HG03095 (cell line): ENCODE measurements around the gene DNAL1.
"Not testable (repeated sequence)": the region's sequence is repeated elsewhere in the genome, so short reads cannot be mapped to it uniquely, and the experiment has no call there.

Source experiments
- ATAC-seq: cut with Tn5 transposase; IDR thresholded peaks from one replicate; pipeline ENCODE4 v1.9.1; 2021; ENCODE audit warnings: moderate library complexity; ENCODE audit not compliant: unreplicated experiment

The DNAL1 gene, protein sequence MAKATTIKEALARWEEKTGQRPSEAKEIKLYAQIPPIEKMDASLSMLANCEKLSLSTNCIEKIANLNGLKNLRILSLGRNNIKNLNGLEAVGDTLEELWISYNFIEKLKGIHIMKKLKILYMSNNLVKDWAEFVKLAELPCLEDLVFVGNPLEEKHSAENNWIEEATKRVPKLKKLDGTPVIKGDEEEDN

DNA sequence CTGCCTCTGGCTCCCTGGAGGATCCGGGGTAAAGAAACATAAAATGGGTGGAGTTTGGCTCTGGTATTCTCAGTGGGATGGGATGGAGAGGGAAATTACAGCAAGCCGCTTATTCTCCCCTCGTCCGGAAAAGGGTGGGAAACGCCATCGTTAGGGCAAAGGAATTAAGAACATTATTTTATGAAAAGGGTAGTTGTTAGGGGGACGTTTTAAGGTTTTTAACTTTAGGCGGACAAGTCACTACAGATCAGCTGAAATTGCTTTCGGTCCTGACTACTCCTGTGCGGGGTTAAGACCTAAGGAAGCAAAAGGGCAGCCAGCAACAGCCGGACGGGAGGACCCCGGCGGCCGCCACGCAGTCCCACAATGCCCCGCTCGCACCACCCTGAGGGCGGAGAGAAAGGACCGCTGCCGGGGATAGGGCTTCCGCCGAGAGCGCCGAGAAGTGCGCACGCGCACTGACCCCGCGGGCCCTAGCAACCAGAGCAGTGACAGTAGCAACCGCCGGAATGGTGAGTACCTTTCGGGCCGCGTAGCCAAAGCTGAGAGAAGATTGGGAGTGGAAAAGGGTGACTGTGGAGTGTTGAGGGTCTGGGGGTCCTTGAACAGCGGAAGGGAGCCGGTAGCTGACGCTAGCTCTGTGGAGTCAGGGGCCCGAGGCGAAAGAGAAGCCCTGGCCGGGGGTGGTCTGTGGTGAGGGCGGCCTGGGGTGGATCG lies at the start of gene DNAL1:
Gene DNAL1, plus strand, starts transcription at position 456 of the 717 bp plus-strand sequence. Its CDS starts 54 bp downstream, at position 510.
- peak; percentile 92 for ATAC-seq

DNA sequence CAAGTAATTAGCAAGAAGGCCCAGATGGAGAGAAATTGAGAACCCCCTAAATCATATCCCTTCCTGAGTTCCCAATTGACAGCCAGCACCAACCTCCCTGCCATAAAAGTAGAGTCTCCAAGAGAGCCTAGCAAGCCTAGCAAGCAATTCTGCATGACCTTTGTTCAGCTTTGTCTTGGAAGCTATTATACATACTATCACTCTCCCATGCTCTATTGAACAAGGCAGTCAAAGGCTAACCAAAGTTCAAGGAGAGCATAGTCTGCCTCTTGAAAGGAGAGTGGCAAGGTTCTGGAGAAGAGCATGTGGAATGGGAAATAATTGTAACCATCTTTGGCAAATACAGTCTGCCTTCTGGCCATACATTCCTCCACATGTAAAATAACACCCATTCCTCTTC lies 45.3 kb upstream of the DNAL1 start:
- no peak for ATAC-seq

DNA sequence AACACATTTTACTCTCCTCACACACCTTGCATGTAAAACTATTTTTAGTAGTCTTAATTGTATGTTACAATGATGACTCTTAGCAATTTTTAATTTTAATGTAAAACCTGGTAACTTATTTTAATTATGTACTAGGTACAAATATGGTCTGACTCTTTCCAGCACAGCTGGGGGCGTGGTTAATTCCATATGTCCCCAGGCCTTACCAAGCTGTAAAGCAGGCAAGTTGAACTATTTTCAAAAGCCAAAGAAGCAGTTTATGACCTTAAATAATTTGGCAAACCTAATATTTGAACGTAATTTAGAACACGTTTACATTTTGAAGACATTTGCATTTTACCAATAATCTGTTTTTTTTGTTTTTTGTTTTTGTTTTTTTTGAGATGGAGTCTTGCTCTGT lies 41.8 kb upstream of the DNAL1 start:
- no peak for ATAC-seq

DNA sequence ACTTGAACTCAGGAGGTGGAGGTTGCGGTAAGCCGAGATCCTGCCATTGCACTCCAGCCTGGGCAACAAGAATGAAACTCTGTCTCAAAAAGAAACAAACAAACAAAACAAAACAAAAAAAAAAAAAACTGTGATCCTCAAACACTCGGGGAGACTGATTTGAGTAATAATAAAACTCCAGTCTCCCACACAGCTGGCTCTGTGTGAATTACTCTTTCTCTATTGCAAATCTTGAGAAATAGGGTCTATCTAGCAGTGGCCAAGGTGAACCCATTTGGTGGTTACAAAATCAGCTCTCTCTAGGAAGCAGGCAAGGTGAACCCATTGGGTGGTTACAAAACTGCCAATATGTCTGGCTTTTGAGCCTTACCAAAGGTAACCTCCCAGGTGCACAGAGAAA lies 38.5 kb upstream of the DNAL1 start:
- no peak for ATAC-seq

DNA sequence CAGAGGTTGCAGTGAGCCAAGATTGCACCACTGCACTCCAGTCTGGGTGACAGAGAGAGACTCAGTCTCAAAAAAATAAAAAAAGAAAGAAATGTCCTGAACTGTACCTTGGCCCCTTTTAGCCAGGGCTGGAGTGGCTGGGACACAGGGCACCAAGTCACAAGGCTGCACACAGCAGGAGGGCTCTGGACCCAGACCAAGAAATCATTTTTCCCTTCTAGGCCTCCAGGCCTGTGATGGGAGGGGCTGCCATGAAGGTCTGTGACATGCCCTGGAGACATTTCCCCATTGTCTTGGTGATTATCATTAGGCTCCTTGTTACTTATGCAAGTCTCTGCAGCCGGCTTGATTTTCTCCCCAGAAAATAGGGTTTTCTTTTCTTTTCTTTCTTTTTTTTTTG lies 37.5 kb upstream of the DNAL1 start:
- ATAC-seq = no peak

DNA sequence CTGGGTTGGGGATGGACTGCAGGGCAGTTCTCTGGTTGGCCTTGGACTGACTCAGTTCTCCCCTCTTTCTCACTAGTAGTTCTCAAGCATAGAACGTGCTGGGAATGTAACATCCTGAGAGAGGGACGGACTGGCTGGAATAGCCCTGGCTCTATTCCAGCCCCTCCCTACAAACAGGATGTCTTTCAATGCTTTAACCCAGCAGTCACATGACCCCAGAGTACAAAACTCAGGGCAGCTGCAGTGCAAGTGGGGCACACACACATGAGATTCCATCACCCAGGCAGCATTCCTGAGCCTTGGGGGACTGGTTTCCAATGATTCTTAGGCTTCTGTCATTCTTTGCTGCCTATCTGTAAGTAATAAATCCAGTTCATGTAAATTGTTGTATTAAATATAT lies 34.1 kb upstream of the DNAL1 start:
- ATAC-seq = no peak

DNA sequence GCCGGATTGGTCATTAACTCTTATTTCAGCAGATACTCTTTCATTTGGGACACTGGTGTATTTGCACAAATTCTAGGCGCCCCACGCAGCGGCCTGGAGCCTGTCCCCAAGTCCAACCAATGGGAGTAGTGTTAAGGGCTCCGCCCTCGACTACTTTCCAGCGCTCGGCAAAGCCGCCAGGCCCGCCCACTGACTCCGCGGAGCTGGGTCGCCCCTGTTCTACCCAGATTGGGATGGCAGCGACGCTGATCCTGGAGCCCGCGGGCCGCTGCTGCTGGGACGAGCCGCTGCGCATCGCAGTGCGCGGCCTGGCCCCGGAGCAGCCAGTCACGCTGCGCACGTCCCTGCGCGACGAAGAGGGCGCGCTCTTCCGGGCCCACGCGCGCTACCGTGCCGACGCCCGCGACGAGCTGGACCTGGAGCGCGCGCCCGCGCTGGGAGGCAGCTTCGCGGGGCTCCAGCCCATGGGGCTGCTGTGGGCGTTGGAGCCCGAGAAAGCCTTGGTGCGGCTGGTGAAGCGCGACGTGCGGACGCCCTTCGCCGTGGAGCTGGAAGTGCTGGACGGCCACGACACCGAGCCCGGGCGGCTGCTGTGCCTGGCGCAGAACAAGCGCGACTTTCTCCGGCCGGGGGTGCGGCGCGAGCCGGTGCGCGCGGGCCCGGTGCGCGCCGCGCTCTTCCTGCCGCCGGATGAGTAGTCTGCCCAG lies 32.3 kb upstream of the DNAL1 start, which contains the start of gene ACOT6:
Gene ACOT6, plus strand, starts transcription at position 179 of the 707 bp plus-strand sequence. Its CDS starts 55 bp downstream, at position 234.
- ATAC-seq = peak; percentile 68

DNA sequence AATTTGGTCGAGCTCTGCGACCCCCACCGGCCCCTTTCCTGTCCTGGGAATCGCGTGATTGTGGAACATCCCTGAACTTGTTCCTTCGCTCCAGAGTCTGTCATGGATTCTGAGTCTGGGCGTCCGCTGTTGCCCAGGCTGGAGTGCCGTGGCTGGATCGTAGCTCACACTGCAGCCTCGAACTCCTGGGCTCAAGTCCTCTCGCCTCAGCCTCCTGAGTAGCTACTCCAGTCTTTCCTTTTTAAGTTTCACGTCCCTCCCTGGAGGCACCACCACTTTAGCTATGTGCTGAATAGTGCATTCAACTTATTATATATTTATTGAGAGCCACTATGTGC lies 31.8 kb upstream of the DNAL1 start:
- ATAC-seq = no peak

DNA sequence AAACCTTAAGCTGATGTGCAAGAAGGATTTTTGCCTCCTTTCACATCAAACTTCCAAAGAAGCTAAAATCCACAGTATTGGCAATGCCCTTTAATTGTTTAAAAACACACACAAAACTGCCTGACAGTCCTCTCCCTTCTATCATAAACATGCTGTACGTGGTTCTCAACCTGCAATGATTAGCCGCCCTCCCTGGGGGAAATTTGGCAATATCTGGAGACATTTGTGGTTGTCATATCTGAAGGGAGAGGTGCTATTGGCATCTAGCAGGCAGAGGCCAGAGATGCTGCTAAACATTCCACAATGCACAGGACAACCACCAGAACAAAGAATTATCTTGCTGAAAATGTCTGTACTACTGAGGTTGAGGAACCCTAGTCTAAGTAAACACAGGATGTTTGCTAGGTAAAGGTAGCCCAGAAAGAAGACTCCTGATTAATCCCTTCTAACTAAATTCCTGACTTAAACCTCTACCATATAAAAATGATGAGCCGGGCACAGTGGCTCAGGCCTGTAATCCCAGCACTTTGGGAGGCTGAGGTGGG lies 31.3 kb upstream of the DNAL1 start:
- ATAC-seq = no peak

DNA sequence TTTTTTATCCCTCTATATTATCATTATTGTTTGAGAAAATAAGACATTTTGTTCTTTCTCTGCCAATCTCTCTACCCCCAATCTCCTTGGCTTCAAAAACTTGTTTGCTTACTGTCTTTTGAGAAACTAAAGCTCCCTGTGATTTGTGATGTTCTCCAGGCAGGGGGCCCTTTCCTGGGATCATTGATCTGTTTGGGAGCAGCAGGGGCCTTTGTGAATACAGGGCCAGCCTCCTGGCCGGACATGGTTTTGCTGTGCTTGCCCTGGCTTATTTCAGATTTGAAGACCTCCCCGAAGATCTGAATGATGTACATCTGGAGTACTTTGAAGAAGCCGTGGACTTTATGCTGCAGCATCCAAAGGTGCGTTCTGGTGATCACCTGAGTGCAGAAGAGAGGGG lies 28.0 kb upstream of the DNAL1 start:
- ATAC-seq = no peak

DNA sequence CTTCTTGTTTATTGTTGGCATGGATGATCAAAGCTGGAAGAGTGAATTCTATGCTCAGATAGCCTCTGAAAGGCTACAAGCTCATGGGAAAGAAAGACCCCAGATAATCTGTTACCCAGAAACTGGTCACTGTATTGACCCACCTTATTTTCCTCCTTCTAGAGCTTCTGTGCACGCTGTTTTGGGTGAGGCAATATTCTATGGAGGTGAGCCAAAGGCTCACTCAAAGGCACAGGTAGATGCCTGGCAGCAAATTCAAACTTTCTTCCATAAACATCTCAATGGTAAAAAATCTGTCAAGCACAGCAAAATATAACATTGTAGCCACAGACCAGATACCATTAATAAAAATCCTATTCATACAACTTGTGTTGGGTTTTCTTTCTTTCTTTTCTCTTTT lies 25.3 kb upstream of the DNAL1 start:
- ATAC-seq = no peak

DNA sequence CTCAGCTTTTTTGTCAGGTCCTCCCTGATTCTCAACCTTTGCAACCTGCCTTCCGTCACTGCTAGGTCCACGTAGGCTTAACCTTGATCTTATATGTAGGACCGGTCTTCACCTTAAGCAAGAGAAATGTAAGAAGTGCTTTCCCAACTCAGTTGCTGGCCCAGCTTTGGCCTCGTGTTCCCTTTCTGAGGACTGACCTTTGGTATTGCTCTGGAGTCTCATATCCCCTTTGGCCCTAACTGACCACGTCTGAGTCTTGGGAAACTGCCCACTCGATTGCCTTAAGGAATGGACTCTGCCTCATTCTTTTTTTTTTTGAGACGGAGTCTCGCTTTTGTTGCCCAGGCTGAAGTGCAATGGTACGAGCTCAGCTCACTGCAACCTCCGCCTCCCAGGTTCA lies 24.5 kb upstream of the DNAL1 start:
- no peak for ATAC-seq

DNA sequence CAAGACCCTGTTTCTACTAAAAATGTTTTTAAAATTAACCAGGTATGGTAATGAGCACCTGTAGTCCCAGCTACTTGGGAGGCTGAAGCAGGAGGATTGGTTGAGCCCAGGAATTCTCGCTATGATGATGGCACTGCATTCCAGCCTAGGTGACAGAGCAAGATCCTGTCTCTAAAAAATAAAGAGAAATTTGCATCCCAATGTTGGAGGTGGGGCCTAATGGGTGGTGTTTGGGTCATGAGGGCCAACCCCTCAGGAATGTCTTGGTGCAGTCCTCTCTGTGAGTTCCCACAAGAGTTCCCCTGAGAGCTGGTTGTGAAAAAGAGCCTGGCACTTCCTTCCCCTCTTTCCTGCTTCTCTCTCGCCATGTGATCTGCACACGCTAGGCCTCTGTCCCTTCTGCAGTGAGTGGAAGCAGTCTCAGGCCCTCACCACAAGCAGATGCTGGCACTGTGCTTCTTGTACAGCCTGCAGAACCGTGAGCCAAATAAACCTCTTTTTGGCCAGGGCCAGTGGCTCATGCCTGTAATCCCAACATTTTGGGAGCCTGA lies 21.2 kb upstream of the DNAL1 start:
- ATAC-seq = no peak

DNA sequence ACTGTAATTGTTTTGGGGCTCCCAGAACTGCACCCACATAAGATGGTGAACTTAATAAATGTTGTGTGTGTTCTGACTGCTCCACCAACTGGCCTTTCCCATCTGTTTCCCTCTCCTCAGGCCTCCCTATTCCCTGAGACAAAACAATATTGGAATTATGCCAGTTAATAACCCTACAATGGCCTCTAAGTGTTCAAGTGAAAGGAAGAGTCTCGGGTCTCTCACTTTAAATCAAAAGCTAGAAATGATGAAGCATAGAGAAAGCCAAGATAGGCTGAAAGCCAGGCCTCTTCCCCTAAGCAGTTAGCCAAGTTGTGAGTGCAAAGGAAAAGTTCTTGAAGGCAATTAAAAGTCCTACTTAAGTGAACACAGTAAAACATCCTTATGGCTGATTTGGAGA lies 19.1 kb upstream of the DNAL1 start:
- no peak for ATAC-seq

DNA sequence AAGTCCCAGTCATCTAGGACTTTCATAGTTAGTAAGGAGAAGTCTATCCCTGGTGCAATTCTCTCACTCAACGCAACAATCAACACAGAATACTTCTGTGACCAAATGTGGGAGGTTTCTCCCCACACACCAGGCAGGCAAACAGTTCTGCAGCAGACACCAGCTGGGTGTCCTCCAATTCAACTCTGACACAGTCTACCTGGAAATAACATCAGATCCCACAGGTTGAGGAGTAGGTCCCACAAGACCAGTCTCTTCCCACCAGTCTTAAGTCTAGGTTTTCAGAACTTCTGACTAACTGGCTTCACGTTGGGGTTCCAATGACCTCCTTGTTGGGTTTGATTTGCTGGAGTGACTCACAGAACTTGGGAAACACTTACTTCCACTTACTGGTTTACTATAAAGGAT lies 17.6 kb upstream of the DNAL1 start:
- ATAC-seq = no peak

DNA sequence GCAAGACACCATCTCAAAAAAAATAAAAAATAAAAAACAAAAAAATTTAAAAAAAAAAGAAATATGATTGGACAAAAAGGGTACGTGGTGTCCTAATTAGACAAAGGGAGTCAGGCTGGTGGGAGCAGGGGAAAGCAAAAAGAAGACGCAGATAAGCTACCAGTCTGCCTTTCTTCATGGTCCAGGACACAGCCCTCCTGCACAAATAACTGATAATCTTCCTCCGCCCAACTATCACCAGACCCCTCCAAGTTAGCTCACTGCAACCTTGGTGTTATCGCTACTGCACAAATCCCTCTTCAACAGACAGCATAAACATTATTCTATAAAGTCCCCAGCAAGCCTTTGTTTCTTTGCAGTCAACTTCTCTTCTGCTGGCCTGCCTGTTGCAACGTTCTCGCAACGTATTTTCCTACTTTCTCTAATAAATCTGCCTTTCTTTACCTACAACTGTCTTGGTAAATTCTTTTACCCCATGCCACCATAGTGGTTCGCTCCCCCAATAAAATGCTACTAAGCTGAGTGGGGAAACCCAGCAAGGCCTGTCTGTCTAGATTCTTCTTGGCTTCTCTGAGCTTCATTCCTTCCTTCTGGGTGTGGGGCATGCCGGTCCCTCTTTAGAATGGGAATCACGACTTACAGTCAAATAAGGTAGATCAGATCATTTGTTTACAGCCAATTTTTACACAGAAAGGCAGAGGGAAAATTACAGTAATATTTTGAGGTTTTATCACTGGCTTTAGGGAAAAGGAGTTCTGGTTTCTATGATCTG lies 14.6 kb upstream of the DNAL1 start:
- no peak for ATAC-seq

DNA sequence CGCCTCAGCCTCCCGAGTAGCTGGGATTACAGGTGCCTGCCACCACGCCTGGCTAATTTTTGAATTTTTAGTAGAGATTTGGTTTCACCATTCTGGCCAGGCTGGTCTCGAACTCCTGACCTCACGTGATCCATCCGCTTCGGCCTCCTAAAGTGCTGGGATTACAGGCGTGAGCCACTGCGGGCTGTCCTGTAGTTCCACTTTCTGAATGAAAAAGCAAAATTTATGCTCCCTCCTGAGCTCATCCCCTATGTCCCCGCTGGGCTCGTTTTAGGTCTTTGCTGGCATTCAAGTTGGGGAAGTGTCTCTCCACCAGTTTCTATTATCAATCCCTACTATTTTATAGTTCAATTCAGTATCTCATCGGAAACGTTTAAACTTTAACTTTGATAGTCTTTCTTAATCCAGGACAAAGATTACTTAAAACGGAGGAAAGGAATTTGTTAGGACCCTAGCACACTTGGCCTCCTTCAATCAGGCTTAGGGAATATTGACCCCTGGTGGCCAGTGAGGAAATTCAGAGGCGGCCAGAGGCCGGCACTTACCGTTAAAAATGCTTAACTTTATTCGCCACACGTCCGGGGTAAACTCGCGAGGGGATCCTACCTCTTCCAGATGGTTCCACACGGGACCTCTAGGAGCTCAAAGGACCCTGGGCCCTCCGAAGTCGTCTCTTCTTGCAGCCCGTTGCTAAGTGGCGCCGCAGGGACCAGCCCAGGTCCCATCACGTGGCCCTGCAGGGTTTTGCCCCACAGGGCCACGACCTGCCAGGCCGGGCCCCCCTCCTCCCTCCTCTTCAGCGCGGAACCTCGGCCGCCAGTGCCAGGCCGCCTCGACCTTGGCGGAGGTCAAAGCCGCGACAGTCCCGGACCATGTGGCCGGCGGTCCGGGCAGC lies 11.4 kb upstream of the DNAL1 start:
- no peak for ATAC-seq

DNA sequence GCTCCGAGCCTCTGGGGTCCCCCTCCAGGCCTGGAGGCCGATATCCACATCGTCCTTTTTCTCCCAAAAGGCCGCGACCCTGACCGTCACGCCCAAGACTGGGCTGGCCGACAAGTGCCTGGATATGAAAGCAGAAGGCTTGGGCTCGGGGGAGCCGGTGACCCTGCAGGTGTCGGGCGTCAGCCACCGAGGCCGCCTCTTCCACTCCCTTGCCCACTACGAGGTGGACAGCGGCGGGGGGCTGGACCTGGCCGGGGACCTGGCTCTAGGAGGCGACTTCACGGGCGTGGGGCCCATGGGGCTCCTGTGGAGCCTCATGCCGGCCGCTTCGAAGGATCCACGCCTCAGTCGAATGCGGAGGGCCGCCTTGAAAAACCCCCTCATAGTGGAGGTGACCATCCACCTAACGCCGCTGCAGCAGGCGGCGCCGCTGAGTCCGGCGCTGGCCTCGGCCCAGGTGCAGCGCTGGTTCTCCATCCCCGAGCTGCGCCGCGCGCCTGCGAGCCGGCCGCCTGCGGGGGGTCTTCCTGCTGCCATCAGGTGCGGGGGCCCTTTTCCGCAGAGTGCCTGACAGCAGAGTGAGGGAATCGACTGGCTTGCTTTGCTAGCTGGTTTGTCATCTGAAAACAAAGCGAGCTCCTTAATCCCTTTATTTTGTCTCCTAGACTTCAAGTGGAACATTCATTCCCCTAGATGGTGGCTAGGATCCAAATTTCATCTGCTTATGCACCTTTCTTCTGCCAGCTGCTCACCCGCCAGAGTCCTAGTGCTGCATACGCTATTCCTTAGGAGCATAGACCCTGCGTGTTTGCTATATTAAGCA lies 10.6 kb upstream of the DNAL1 start:
- ATAC-seq = no peak

DNA sequence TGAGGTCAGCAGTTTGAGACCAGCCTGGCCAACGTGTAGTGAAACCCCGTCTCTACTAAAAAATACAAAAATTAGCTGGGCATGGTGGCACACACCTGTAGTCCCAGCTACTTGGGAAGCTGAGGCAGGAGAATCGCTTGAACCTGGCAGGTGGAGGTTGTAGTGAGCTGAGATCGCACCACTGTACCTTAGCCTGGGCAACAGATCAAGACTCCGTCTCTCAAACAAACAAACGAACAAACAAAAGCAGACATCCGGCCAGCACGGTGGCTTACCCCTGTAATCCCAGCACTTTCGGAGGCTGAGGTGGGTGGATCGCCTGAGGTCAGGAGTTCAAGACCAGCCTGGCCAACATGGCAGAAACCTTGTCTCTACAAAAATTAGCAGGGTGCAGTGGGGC lies 8.4 kb upstream of the DNAL1 start:
- ATAC-seq = not testable (repeated sequence)
